Kidney epithelial cell (primary cell): Measurements from ENCODE around the gene IFNE. TPM values are rescaled to one million over a fixed set of nuclear protein-coding genes. Genes with fewer than 3 reads are reported as not detected.

Source experiments
- DNase-seq: peaks from one replicate; pipeline ENCODE4 v3.0.0-alpha.2; 2010; ENCODE audit warnings: low read depth
- H3K27me3 ChIP-seq: 2 replicates; pipeline ENCODE4 v1.6.0; 2011; ENCODE audit warnings: low read length; ENCODE audit not compliant: control insufficient read depth, insufficient read depth
- H3K36me3 ChIP-seq: 2 replicates; pipeline ENCODE4 v1.5.1; 2011; ENCODE audit warnings: low read length; ENCODE audit not compliant: control insufficient read depth, insufficient read depth
- H3K4me3 ChIP-seq: 2 replicates; pipeline ENCODE4 v1.5.1; 2011; ENCODE audit warnings: low read depth, mild to moderate bottlenecking, control low read depth, low read length
- CTCF ChIP-seq: IDR thresholded peaks from 2 replicates; pipeline ENCODE4 v1.5.1; 2011; ENCODE audit warnings: mild to moderate bottlenecking, moderate library complexity, low read length, control low read depth, inconsistent platforms; ENCODE audit not compliant: insufficient read depth, poor library complexity, severe bottlenecking
- total RNA-seq: library from RNA; depleted of rRNA; stranded (reverse); fragments of >200 nt; gene quantifications from 2 replicates; pipeline ENCODE4 v1.2.3, GENCODE V29; 2015

The IFNE gene
- total RNA-seq, 1 donor from 2014 or later = 1.0 TPM

- no peak for DNase-seq
- no peak overlapping the region for H3K4me3 ChIP-seq
- no peaks in the 10 kb centered on the region for H3K27me3 ChIP-seq
- peak; percentile 61 for TF ChIP-seq CTCF
- H3K36me3 ChIP-seq = no peaks in the 10 kb centered on the region
Measured at GRCh38 chr9:21465859-21466518, 16.1 kb downstream of the IFNE start.

GRCh38 chr9:21465138-21465537 lies 17.0 kb downstream of the IFNE start:
- no peak for TF ChIP-seq CTCF
- no peak for DNase-seq
- no peak overlapping the region for H3K4me3 ChIP-seq
- no peaks in the 10 kb centered on the region for H3K27me3 ChIP-seq
- H3K36me3 ChIP-seq = no peaks in the 10 kb centered on the region

GRCh38 chr9:21461377-21461776 lies 20.7 kb downstream of the IFNE start:
- Histone ChIP-seq H3K36me3 (no peaks in the 10 kb centered on the region), H3K27me3 (no peaks in the 10 kb centered on the region), H3K4me3 (no peak overlapping the region)
- TF ChIP-seq CTCF = no peak
- DNase-seq = no peak

GRCh38 chr9:21455320-21455719 lies 26.8 kb downstream of the IFNE start:
- no peak overlapping the region for H3K4me3 ChIP-seq
- no peak for DNase-seq
- no peaks in the 10 kb centered on the region for H3K36me3 ChIP-seq
- no peaks in the 10 kb centered on the region for H3K27me3 ChIP-seq
- TF ChIP-seq CTCF = peak; percentile 79

- DNase-seq = no peak
- no peaks in the 10 kb centered on the region for H3K27me3 ChIP-seq
- H3K36me3 ChIP-seq = no peaks in the 10 kb centered on the region
- H3K4me3 ChIP-seq = no peak overlapping the region
- no peak for TF ChIP-seq CTCF
Measured at GRCh38 chr9:21454149-21454548, 28.0 kb downstream of the IFNE start.

- no peak for DNase-seq
- TF ChIP-seq CTCF = no peak
- H3K4me3 ChIP-seq = no peak overlapping the region
- H3K36me3 ChIP-seq = no peaks in the 10 kb centered on the region
- H3K27me3 ChIP-seq = no peaks in the 10 kb centered on the region
Measured at GRCh38 chr9:21452681-21453080, 29.4 kb downstream of the IFNE start.
